ENCODE measurements around the gene MED12L. TPM values are rescaled to one million over a fixed set of nuclear protein-coding genes. Genes with fewer than 3 reads are reported as not detected.
A peak's percentile ranks its signal among the peaks of the same experiment; 100 is the strongest.

The MED12L gene
- total RNA-seq, 1 donor from 2014 or later = 1.4 TPM

DNA sequence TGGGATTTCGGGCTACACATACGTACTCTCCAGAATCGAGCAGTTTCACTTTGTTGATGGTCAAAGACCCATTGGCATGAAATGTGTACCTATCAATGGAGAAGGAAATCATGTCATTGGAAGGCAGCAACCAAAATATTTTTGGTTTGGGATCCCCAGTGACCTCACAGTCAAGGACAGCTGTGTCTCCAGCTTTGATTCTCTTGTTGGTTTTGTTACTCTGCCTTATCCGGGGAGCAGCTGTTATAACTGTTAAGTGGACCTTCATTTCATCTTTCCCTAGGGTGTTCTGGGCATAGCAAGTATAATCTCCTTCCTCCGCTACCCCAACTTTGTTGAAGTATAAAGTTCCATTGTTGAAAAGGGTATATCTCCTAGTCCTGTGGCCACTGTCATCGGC is 352.4 kb downstream of the MED12L start:
- Mint-ChIP-seq H3K4me3 (ENCODE audit: unreplicated experiment) (no peak overlapping the region), H3K4me1 (ENCODE audit: unreplicated experiment) (peaks cover 11% of the 10 kb centered on the region), H3K27ac (ENCODE audit: unreplicated experiment) (no peak overlapping the region), H3K27me3 (ENCODE audit: unreplicated experiment) (no peaks in the 10 kb centered on the region), H3K36me3 (ENCODE audit: unreplicated experiment) (no peaks in the 10 kb centered on the region), H3K9me3 (ENCODE audit: unreplicated experiment) (no peaks in the 10 kb centered on the region)
- TF ChIP-seq, protein P1, sequence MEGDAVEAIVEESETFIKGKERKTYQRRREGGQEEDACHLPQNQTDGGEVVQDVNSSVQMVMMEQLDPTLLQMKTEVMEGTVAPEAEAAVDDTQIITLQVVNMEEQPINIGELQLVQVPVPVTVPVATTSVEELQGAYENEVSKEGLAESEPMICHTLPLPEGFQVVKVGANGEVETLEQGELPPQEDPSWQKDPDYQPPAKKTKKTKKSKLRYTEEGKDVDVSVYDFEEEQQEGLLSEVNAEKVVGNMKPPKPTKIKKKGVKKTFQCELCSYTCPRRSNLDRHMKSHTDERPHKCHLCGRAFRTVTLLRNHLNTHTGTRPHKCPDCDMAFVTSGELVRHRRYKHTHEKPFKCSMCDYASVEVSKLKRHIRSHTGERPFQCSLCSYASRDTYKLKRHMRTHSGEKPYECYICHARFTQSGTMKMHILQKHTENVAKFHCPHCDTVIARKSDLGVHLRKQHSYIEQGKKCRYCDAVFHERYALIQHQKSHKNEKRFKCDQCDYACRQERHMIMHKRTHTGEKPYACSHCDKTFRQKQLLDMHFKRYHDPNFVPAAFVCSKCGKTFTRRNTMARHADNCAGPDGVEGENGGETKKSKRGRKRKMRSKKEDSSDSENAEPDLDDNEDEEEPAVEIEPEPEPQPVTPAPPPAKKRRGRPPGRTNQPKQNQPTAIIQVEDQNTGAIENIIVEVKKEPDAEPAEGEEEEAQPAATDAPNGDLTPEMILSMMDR (IDR thresholded peaks at IDR 0.05) = no peak
- DNase-seq (ENCODE audit: extremely low spot score, unreplicated experiment) = no peak

DNA sequence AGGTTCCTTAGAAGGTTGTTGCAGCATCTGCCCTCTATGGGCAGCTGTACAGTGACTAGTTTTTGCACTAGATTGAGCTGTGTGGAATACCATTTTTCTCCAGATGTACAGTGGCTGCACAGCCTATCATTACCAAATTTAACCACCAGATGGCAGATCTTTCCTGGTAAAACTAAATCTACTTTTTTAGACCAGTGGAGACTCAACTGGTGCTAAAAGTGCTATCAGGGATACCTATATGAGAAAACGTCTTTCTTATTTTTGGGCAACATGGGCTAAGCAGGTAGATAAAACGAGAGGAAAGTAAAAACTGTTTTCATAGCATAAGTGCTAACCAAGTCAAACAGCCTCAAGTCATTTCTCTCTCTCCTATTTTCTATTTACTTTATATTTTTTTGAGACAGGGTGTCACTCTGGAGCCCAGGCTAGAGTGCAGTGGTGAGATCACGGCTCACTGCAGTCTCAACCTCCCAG is 354.2 kb downstream of the MED12L start:
- no peaks in the 10 kb centered on the region for H3K27me3 Mint-ChIP-seq (ENCODE audit: unreplicated experiment)
- H3K27ac Mint-ChIP-seq (ENCODE audit: unreplicated experiment) = no peak overlapping the region
- TF ChIP-seq, protein P1 (IDR thresholded peaks at IDR 0.05) = peak; percentile 86
- peaks cover 3% of the 10 kb centered on the region for H3K4me1 Mint-ChIP-seq (ENCODE audit: unreplicated experiment)
- no peaks in the 10 kb centered on the region for H3K9me3 Mint-ChIP-seq (ENCODE audit: unreplicated experiment)
- H3K4me3 Mint-ChIP-seq (ENCODE audit: unreplicated experiment) = no peak overlapping the region
- no peak for DNase-seq (ENCODE audit: extremely low spot score, unreplicated experiment)
- no peaks in the 10 kb centered on the region for H3K36me3 Mint-ChIP-seq (ENCODE audit: unreplicated experiment)

DNA sequence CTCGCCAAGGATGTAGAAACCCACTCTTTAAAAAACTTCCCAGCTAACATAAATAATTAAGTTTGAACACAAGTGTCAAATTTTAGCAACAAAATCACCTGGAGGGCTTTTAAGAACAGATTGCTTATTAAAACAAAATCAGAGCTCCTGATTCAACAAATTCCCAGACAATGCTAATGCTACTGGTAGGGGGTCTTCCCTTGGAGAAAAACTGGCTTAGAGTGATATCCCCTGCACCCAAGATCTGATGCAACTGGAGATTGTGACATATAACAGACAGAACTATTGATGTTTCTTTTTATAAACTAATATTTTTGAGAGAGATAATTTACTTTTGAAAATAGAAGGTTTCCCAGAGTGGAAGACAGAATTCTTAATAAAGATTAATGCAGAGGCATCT is 355.5 kb downstream of the MED12L start:
- Mint-ChIP-seq H3K4me1 (ENCODE audit: unreplicated experiment) (no peaks in the 10 kb centered on the region), H3K9me3 (ENCODE audit: unreplicated experiment) (no peaks in the 10 kb centered on the region), H3K36me3 (ENCODE audit: unreplicated experiment) (no peaks in the 10 kb centered on the region), H3K27me3 (ENCODE audit: unreplicated experiment) (peaks cover 4% of the 10 kb centered on the region), H3K4me3 (ENCODE audit: unreplicated experiment) (no peak overlapping the region), H3K27ac (ENCODE audit: unreplicated experiment) (no peak overlapping the region)
- DNase-seq (ENCODE audit: extremely low spot score, unreplicated experiment) = no peak
- TF ChIP-seq, protein P1 (IDR thresholded peaks at IDR 0.05) = no peak

DNA sequence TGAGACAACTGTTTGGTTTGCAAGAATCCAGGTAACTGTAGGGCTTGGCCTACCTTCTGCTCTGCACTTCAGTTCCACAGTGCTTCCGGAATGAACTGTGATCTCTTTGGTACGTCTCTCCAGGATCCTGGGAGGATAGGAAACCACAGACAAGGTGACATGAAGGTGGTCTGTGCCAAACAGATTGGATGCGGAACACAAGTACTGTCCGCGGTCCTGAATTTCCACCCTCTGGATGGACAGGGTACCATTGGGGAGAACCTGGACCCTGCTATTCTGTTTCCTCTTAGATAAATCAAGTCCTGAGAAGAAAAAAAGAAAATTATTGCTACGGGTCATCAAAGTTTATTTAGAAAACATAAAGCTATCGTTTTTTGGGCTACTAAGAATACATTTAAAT is 358.1 kb downstream of the MED12L start:
- Mint-ChIP-seq H3K4me1 (ENCODE audit: unreplicated experiment) (no peaks in the 10 kb centered on the region), H3K36me3 (ENCODE audit: unreplicated experiment) (no peaks in the 10 kb centered on the region), H3K4me3 (ENCODE audit: unreplicated experiment) (no peak overlapping the region), H3K27me3 (ENCODE audit: unreplicated experiment) (peaks cover 11% of the 10 kb centered on the region), H3K27ac (ENCODE audit: unreplicated experiment) (no peak overlapping the region), H3K9me3 (ENCODE audit: unreplicated experiment) (no peaks in the 10 kb centered on the region)
- DNase-seq (ENCODE audit: extremely low spot score, unreplicated experiment) = no peak
- TF ChIP-seq, protein P1 (IDR thresholded peaks at IDR 0.05) = no peak

DNA sequence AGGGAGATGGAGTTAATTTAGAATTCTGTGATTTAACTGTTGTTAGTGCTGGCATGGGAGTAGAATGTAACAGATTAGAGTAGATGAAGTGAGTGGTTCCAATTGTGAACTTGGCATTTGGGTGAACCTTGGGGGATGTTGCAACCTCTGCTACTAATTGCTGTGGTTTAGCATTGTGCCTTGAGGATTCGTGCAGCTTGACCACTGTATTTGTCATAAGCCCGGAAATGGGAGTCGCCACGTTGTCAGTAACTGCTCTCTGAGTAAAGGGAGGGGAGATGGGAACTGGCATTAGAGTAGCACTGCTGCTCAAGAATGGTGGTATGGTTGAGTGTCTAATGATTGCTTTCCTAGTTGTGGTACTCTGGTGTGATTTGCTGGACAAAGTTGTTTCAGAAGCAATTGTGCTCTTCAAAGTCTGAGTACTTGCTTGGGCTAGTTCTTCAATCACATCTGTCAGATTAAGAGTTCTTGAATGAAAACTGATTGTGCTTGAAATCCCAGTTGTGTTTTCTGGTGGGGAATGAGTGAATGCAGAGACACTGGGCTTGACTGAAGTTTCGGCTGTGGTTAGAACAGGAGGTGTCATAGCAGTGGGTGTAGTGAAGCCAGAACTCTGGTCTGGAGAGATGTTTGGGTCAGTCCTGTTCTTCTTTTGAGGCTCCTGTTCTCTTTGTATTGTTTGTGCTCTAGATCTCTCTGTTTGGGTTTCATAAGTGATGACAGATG is 360.0 kb downstream of the MED12L start:
- Mint-ChIP-seq H3K9me3 (ENCODE audit: unreplicated experiment) (no peaks in the 10 kb centered on the region), H3K27ac (ENCODE audit: unreplicated experiment) (no peak overlapping the region), H3K27me3 (ENCODE audit: unreplicated experiment) (peaks cover 11% of the 10 kb centered on the region), H3K36me3 (ENCODE audit: unreplicated experiment) (no peaks in the 10 kb centered on the region), H3K4me1 (ENCODE audit: unreplicated experiment) (no peaks in the 10 kb centered on the region), H3K4me3 (ENCODE audit: unreplicated experiment) (no peak overlapping the region)
- TF ChIP-seq, protein P1 (IDR thresholded peaks at IDR 0.05) = no peak
- DNase-seq (ENCODE audit: extremely low spot score, unreplicated experiment) = no peak
